PC-3 (cell line): ENCODE results near the gene ZNF692. TPM values are rescaled to one million over a fixed set of nuclear protein-coding genes. Genes with fewer than 3 reads are reported as not detected.

Experiments used
- ATAC-seq: fragments of 200-7000 bp; cut with Tn5 transposase; 2 replicates; pipeline ENCODE4 v1.9.1; 2020; ENCODE audit warnings: mild to moderate bottlenecking, moderate library complexity
- BruUV-seq: library from RNA; stranded (reverse); fragments of 400-500 nt; replicated peaks from 2 replicates; lab custom pipeline; 2021; lab: Mats Ljungman, UMichigan
- CTCF ChIA-PET: fragments of 300-600 bp; sonication (Branson Sonifier 250); formaldehyde crosslinking; loops from one replicate; lab custom pipeline; 2022; ENCODE audit warnings: antibody characterized with exemption; lab: Charles Lee
- POLR2A ChIA-PET: fragments of 300-600 bp; sonication (Branson Sonifier 250); formaldehyde crosslinking; loops from one replicate; lab custom pipeline; 2022; ENCODE audit warnings: antibody characterized with exemption; ENCODE audit not compliant: unreplicated experiment; lab: Charles Lee
- DNase-seq: peaks from one replicate; pipeline ENCODE4 v3.0.0-alpha.2; 2015
- H2AFZ ChIP-seq: fragments of 300-600 bp; sonication (generic); 2 replicates; pipeline ENCODE4 v1.6.0; 2016; ENCODE audit warnings: antibody characterized with exemption, low read length
- H3F3A ChIP-seq: fragments of 300-600 bp; sonication (generic); one replicate; pipeline ENCODE4 v1.6.0; 2017; ENCODE audit warnings: antibody characterized with exemption, low read length, control low read depth, mild to moderate bottlenecking; ENCODE audit not compliant: unreplicated experiment
- H3K27ac ChIP-seq: fragments of 300-600 bp; sonication (generic); 2 replicates; pipeline ENCODE4 v1.5.1; 2016; ENCODE audit warnings: mild to moderate bottlenecking, low read length
- H3K27me3 ChIP-seq: fragments of 300-600 bp; sonication (generic); 2 replicates; pipeline ENCODE4 v1.6.1; 2016; ENCODE audit warnings: low read length, mixed read lengths
- H3K36me3 ChIP-seq: fragments of 300-600 bp; sonication (generic); 2 replicates; pipeline ENCODE4 v1.6.1; 2016; ENCODE audit warnings: low read depth, mixed run types, low read length, mixed read lengths
- H3K4me1 ChIP-seq: fragments of 300-600 bp; sonication (generic); 2 replicates; pipeline ENCODE4 v1.5.1; 2016; ENCODE audit warnings: low read length; ENCODE audit not compliant: insufficient read depth
- H3K4me2 ChIP-seq: fragments of 300-600 bp; sonication (generic); 2 replicates; pipeline ENCODE4 v1.6.0; 2016; ENCODE audit warnings: low read length
- H3K4me3 ChIP-seq: fragments of 300-600 bp; sonication (generic); 2 replicates; pipeline ENCODE4 v1.5.1; 2016; ENCODE audit warnings: mild to moderate bottlenecking, low read length, mixed read lengths
- H3K79me2 ChIP-seq: fragments of 300-600 bp; sonication (generic); 2 replicates; pipeline ENCODE4 v1.6.1; 2017; ENCODE audit warnings: low read length, mixed read lengths
- H3K9ac ChIP-seq: fragments of 300-600 bp; sonication (generic); 2 replicates; pipeline ENCODE4 v1.6.0; 2016; ENCODE audit warnings: mild to moderate bottlenecking, low read length
- H3K9me2 ChIP-seq: fragments of 300-600 bp; sonication (generic); replicated peaks from 2 replicates; pipeline ENCODE4 v1.6.1; 2016; ENCODE audit warnings: mixed run types, low read length, mixed read lengths
- H3K9me3 ChIP-seq: fragments of 300-600 bp; sonication (generic); 2 replicates; pipeline ENCODE4 v1.6.1; 2016; ENCODE audit warnings: low read length, mixed read lengths
- H4K20me1 ChIP-seq: fragments of 300-600 bp; sonication (generic); 2 replicates; pipeline ENCODE4 v1.6.1; 2016; ENCODE audit warnings: low read length, mixed read lengths
- EZH2 ChIP-seq: fragments of 300-600 bp; sonication (generic); IDR thresholded peaks from one replicate; pipeline ENCODE4 v1.6.1; 2017; ENCODE audit warnings: antibody characterized with exemption, mild to moderate bottlenecking, low read length; ENCODE audit not compliant: unreplicated experiment
- EZH2phosphoT487 ChIP-seq: fragments of 300-600 bp; sonication (generic); IDR thresholded peaks from 2 replicates; pipeline ENCODE4 v1.6.1; 2018; ENCODE audit warnings: mild to moderate bottlenecking, antibody characterized with exemption, low read length, borderline replicate concordance
- intact Hi-C: fragments of 100-400 bp; cut with micrococcal nuclease; formaldehyde crosslinking; loops from 2 replicates; pipeline ENCODE4 v1.9.0; 2023
- total RNA-seq: library from RNA; depleted of rRNA; stranded (reverse); fragments of >200 nt; gene quantifications from 2 replicates; pipeline ENCODE4 v1.2.3, GENCODE V29; 2014
- TF ChIP-seq, protein P1 (sequence below): fragments of 300-600 bp; sonication (generic); conservative IDR thresholded peaks from 2 replicates; pipeline ENCODE4 v1.5.1; 2017; ENCODE audit warnings: antibody characterized with exemption, low read depth, mild to moderate bottlenecking, low read length

The ZNF692 gene
- total RNA-seq, 1 experiment from 2014 or later = 85.4 TPM

DNA sequence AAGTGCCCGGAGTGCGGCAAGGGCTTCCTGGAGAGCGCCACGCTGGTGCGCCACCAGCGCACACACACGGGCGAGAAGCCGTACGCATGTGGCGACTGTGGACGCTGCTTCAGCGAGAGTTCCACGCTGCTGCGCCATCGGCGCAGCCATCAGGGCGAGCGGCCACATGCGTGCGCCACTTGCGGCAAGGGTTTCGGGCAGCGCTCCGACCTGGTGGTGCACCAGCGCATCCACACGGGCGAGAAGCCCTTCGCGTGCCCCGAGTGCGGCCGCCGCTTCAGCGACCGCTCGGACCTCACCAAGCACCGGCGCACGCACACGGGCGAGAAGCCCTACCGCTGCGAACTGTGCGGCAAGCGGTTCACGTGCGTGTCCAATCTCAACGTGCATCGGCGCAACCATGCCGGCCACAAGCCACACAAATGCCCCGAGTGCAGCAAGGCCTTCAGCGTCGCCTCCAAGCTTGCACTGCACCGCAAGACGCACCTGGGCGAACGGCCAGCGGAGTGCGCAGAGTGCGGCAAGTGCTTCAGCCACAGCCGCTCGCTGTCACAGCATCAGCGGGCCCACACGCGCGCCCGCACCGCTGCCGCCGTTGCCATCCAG lies 10.8 kb downstream of the ZNF692 start:
- no peaks in the 10 kb centered on the region for H3K9me3 ChIP-seq
- no TSS peak for BruUV-seq
- H3K4me1 ChIP-seq = no peaks in the 10 kb centered on the region
- no peak overlapping the region for H3K4me2 ChIP-seq
- H3K27me3 ChIP-seq = no peaks in the 10 kb centered on the region
- H3F3A ChIP-seq = no peaks in the 10 kb centered on the region
- peaks cover 73% of the 10 kb centered on the region for H3K36me3 ChIP-seq
- TF ChIP-seq EZH2 (no peak), EZH2phosphoT487 (no peak)
- TF ChIP-seq, protein P1, sequence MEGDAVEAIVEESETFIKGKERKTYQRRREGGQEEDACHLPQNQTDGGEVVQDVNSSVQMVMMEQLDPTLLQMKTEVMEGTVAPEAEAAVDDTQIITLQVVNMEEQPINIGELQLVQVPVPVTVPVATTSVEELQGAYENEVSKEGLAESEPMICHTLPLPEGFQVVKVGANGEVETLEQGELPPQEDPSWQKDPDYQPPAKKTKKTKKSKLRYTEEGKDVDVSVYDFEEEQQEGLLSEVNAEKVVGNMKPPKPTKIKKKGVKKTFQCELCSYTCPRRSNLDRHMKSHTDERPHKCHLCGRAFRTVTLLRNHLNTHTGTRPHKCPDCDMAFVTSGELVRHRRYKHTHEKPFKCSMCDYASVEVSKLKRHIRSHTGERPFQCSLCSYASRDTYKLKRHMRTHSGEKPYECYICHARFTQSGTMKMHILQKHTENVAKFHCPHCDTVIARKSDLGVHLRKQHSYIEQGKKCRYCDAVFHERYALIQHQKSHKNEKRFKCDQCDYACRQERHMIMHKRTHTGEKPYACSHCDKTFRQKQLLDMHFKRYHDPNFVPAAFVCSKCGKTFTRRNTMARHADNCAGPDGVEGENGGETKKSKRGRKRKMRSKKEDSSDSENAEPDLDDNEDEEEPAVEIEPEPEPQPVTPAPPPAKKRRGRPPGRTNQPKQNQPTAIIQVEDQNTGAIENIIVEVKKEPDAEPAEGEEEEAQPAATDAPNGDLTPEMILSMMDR = no peak
- no peak for DNase-seq
- no peak for ATAC-seq
- H3K4me3 ChIP-seq = no peak overlapping the region
- no peaks in the 10 kb centered on the region for H4K20me1 ChIP-seq
- H3K27ac ChIP-seq = no peak overlapping the region
- POLR2A ChIA-PET = interaction anchor here (0.6 kb wide), 1 partner anchor 10 kb away, joined by 4 read pairs; no protein-coding TSS in a partner anchor
- H3K79me2 ChIP-seq = peaks cover 12% of the 10 kb centered on the region; the same call in 1 of the 2 replicates
- intact Hi-C loops = no loop called here
- H3K9me2 ChIP-seq = no peaks in the 10 kb centered on the region
- no peak overlapping the region for H2AFZ ChIP-seq
- CTCF ChIA-PET = no interaction called here
- no peak overlapping the region for H3K9ac ChIP-seq

DNA sequence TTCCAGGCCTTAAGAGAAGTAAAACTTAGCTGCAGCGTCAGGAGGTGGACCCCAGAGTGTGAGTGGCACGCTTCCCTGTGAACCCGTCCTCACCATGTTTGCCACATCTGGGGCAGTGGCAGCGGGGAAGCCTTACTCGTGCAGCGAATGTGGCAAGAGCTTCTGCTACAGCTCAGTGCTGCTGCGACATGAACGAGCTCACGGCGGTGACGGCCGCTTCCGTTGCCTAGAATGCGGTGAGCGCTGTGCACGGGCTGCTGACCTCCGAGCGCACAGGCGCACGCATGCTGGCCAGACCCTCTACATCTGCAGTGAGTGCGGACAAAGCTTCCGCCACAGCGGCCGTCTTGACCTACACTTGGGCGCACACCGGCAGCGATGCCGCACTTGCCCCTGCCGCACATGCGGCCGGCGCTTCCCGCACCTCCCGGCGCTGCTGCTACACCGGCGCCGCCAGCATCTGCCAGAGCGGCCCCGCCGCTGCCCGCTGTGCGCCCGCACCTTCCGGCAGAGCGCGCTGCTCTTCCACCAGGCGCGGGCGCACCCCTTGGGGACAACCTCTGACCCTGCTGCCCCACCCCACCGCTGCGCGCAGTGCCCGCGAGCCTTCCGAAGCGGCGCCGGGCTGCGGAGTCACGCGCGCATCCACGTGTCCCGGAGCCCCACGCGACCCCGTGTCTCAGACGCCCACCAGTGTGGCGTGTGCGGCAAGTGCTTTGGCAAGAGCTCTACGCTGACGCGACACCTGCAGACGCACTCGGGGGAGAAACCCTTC lies 11.5 kb downstream of the ZNF692 start:
- ChIA-PET CTCF (no interaction called here), POLR2A (no interaction called here)
- no TSS peak for BruUV-seq
- H3K4me2 ChIP-seq = no peak overlapping the region
- H3K4me1 ChIP-seq = no peaks in the 10 kb centered on the region
- H3K4me3 ChIP-seq = no peak overlapping the region
- H3K27ac ChIP-seq = no peak overlapping the region
- ATAC-seq (no peak), DNase-seq (no peak)
- H3K27me3 ChIP-seq = no peaks in the 10 kb centered on the region
- H3K36me3 ChIP-seq = peaks cover 71% of the 10 kb centered on the region
- no peaks in the 10 kb centered on the region for H3K9me2 ChIP-seq
- H3K9me3 ChIP-seq = no peaks in the 10 kb centered on the region
- intact Hi-C loops = no loop called here
- H4K20me1 ChIP-seq = no peaks in the 10 kb centered on the region
- H3F3A ChIP-seq = no peaks in the 10 kb centered on the region
- H3K9ac ChIP-seq = no peak overlapping the region
- TF ChIP-seq, protein P1 = no peak
- TF ChIP-seq EZH2phosphoT487 = no peak
- TF ChIP-seq EZH2 = no peak
- H2AFZ ChIP-seq = no peak overlapping the region
- H3K79me2 ChIP-seq = peaks cover 19% of the 10 kb centered on the region

DNA sequence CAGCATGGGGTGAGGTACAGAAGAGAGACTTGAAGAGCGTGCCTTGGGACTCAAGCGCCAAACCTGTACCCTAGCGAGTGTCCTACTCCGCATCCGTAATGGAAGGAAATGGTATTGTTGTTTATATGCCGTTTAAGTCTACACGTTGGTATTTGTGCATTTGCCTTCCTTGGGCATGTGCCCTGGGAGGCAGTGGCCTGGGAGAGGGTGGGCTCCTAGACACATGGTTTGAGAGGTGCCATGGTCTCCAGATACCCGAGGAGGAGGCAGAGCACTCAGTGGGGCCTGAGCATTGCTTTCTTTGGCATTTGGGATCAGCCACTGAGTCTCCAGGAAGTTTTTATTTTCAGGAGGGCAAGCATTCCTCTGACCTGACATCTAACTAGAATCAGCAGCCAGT lies 14.4 kb downstream of the ZNF692 start:
- Histone ChIP-seq H3K9me3 (no peaks in the 10 kb centered on the region), H3K79me2 (peaks cover 47% of the 10 kb centered on the region), H3K4me2 (no peak overlapping the region), H3K27ac (no peak overlapping the region), H3K9ac (no peak overlapping the region), H4K20me1 (no peaks in the 10 kb centered on the region), H3K27me3 (no peaks in the 10 kb centered on the region), H3F3A (no peaks in the 10 kb centered on the region), H3K4me3 (no peak overlapping the region), H3K4me1 (peaks cover 7% of the 10 kb centered on the region), H2AFZ (no peak overlapping the region), H3K36me3 (peaks cover 50% of the 10 kb centered on the region), H3K9me2 (no peaks in the 10 kb centered on the region)
- no peak for TF ChIP-seq EZH2phosphoT487
- intact Hi-C loops = no loop called here
- no peak for DNase-seq
- no peak for ATAC-seq
- CTCF ChIA-PET = no interaction called here
- POLR2A ChIA-PET = no interaction called here
- no TSS peak for BruUV-seq
